ENCODE data around the gene EXD3.

Gene EXD3

DNA sequence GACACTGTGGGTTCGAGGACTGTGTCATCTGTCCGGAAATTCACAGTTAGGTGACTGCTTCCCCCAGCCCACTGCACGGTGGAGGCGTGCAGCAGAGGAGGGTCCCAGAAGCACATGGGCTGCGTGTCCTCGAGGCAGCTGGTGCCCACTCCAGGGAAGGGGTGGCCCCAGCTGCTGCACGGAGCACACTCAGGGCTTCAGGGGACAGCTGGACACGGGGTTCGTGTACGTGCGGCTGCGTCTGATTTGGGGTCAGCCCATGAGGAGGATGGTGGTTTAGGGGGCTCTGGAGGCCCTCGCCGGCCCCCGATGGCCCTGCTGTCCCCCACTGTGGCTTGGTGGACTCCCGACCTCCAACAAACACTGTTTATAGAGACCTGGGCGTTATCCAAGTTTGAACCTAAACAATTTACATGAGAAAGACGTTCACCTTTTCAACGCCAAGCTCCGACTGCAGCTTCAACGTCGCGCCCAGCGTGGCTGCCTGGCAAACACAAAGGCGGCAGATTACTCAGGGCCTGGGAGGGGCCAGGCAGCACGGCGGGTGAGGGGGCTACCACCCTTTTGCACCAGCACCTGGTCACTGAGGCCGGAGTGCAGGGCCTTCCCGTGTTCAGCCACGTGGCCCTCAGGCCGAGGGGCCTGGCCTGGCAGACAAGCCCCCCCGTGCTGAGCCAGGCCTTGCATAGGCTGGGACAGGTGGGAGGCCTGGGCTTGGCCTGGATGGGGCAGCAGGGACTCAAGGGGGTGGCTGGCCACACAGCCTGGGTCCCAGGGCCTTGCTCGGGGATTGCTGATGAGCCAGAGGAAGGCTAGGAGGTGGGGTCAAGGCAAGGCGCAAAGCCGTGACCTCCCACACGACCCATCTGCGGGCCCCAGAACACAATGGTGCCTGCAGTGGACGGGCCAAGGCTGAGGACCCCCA lies 55.2 kb downstream of the EXD3 start:
- TF ChIP-seq ZBTB7A (IDR thresholded peaks at IDR 0.05; ENCODE audit: low read depth) (no peak), TEAD4 (IDR thresholded peaks at IDR 0.05) (no peak), FOXM1 (IDR thresholded peaks at IDR 0.05; ENCODE audit: borderline replicate concordance, low read depth) (no peak), NFIC (IDR thresholded peaks at IDR 0.05) (no peak), YY1 (IDR thresholded peaks at IDR 0.05; ENCODE audit: low read depth) (no peak), TAF1 (IDR thresholded peaks at IDR 0.05; ENCODE audit: low read depth) (no peak), CREB1 (IDR thresholded peaks at IDR 0.05; ENCODE audit: low read depth) (no peak), RAD21 (IDR thresholded peaks at IDR 0.05; ENCODE audit: low read depth) (no peak), TCF12 (IDR thresholded peaks at IDR 0.05; ENCODE audit: low read depth) (no peak), CEBPB (IDR thresholded peaks at IDR 0.05) (no peak), EP300 (IDR thresholded peaks at IDR 0.05; ENCODE audit: borderline replicate concordance) (no peak), EGR1 (IDR thresholded peaks at IDR 0.05) (no peak)
- TF ChIP-seq, protein P1, sequence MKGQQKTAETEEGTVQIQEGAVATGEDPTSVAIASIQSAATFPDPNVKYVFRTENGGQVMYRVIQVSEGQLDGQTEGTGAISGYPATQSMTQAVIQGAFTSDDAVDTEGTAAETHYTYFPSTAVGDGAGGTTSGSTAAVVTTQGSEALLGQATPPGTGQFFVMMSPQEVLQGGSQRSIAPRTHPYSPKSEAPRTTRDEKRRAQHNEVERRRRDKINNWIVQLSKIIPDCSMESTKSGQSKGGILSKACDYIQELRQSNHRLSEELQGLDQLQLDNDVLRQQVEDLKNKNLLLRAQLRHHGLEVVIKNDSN (IDR thresholded peaks at IDR 0.05) = no peak
- TF ChIP-seq, protein P2, sequence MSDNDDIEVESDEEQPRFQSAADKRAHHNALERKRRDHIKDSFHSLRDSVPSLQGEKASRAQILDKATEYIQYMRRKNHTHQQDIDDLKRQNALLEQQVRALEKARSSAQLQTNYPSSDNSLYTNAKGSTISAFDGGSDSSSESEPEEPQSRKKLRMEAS (IDR thresholded peaks at IDR 0.05) = no peak
- TF ChIP-seq, protein P3, sequence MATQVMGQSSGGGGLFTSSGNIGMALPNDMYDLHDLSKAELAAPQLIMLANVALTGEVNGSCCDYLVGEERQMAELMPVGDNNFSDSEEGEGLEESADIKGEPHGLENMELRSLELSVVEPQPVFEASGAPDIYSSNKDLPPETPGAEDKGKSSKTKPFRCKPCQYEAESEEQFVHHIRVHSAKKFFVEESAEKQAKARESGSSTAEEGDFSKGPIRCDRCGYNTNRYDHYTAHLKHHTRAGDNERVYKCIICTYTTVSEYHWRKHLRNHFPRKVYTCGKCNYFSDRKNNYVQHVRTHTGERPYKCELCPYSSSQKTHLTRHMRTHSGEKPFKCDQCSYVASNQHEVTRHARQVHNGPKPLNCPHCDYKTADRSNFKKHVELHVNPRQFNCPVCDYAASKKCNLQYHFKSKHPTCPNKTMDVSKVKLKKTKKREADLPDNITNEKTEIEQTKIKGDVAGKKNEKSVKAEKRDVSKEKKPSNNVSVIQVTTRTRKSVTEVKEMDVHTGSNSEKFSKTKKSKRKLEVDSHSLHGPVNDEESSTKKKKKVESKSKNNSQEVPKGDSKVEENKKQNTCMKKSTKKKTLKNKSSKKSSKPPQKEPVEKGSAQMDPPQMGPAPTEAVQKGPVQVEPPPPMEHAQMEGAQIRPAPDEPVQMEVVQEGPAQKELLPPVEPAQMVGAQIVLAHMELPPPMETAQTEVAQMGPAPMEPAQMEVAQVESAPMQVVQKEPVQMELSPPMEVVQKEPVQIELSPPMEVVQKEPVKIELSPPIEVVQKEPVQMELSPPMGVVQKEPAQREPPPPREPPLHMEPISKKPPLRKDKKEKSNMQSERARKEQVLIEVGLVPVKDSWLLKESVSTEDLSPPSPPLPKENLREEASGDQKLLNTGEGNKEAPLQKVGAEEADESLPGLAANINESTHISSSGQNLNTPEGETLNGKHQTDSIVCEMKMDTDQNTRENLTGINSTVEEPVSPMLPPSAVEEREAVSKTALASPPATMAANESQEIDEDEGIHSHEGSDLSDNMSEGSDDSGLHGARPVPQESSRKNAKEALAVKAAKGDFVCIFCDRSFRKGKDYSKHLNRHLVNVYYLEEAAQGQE (IDR thresholded peaks at IDR 0.05; ENCODE audit: low read depth) = no peak

DNA sequence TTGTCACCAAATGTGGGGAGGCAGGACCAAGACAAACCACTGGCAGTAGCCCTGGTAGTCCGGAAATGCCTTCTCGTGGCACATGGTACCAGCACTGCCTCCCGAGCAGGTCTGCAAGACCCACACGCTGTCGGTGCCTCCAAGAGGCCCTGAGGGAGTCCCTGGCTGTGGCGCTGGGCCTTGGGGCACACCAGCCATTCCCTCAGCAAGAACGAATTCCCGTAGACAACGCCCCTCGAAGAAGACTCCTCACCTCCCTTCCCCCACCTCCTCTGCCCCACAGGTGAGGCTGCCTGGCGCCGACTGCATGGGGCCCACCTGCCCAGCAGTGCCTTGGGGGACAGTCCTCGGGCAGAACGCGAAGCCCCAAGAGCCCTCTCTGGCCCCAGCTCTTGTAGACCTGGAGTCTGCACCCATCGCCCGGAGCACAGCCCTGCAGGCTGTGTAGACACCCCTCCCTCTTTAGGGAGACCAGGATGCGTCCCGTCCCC lies 56.0 kb downstream of the EXD3 start:
- TF ChIP-seq FOXM1 (IDR thresholded peaks at IDR 0.05; ENCODE audit: borderline replicate concordance, low read depth) = no peak
- no peak for TF ChIP-seq YY1 (IDR thresholded peaks at IDR 0.05; ENCODE audit: low read depth)
- no peak for TF ChIP-seq RAD21 (IDR thresholded peaks at IDR 0.05; ENCODE audit: low read depth)
- TF ChIP-seq, protein P3 (IDR thresholded peaks at IDR 0.05; ENCODE audit: low read depth) = no peak
- TF ChIP-seq TEAD4 (IDR thresholded peaks at IDR 0.05) = no peak

DNA sequence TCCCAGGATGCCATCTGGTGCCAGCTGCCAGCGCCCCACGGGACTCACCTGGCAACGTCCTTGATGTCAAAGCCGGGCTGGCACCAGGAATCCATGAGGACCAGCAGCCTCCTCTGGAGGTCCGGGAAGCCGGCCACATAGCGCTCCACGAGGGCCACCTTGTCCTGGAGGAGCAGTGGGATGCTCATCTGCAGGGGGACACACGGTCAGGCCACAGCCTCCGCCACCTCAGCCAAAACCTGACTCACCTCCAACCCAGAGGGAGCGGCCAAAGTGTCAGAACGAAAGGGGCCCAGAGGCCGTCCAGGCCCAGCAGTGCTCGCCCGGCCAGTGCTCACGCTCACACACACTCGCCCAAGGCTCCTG lies 56.5 kb downstream of the EXD3 start:
- TF ChIP-seq NFIC (IDR thresholded peaks at IDR 0.05) = no peak
- TF ChIP-seq, protein P2 (IDR thresholded peaks at IDR 0.05) = no peak
- no peak for TF ChIP-seq YY1 (IDR thresholded peaks at IDR 0.05; ENCODE audit: low read depth)
- no peak for TF ChIP-seq ZBTB7A (IDR thresholded peaks at IDR 0.05; ENCODE audit: low read depth)
- no peak for TF ChIP-seq TCF12 (IDR thresholded peaks at IDR 0.05; ENCODE audit: low read depth)
- TF ChIP-seq EP300 (IDR thresholded peaks at IDR 0.05; ENCODE audit: borderline replicate concordance) = no peak
- no peak for TF ChIP-seq RAD21 (IDR thresholded peaks at IDR 0.05; ENCODE audit: low read depth)
- TF ChIP-seq TEAD4 (IDR thresholded peaks at IDR 0.05) = no peak
- no peak for TF ChIP-seq CREB1 (IDR thresholded peaks at IDR 0.05; ENCODE audit: low read depth)

DNA sequence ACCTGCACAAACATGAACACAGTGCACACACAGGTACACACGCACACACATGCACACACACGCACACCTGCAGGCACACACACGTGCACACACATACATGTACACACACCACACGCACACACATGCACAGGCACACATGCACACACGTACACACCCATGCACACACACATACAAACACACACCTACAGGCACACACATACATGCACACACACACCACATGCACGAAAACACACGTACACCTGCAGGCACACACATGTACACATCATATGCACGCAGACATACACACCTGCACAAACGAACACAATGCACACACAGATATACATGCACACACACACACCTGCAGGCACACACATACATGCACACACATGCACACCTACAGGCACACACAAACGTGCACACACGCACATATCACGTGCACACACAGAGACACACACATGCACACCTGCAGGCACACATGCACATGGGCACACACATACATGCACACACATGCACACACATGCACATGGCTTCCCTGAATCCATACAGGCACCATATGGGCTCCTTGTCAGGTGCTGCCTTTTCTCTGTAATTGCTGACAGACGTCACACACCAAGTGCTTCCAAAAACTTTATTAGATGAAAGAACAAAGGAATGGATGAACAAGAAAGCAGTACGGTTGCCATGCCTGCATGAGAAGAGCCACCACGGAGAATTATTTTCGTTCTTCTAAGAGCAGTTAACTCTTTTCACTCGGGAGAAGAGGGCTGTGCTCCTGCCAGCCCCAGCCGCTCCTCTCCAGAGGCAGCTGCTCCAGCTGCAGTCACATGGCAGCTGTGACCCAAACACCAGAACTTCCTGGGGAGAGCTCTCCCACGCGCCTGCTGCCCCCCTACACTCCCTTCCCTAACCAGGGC lies 57.2 kb downstream of the EXD3 start:
- TF ChIP-seq TAF1 (IDR thresholded peaks at IDR 0.05; ENCODE audit: low read depth) = no peak
- no peak for TF ChIP-seq TCF12 (IDR thresholded peaks at IDR 0.05; ENCODE audit: low read depth)
- TF ChIP-seq NFIC (IDR thresholded peaks at IDR 0.05) = no peak
- TF ChIP-seq CREB1 (IDR thresholded peaks at IDR 0.05; ENCODE audit: low read depth) = no peak
- TF ChIP-seq, protein P3 (IDR thresholded peaks at IDR 0.05; ENCODE audit: low read depth) = no peak
- no peak for TF ChIP-seq EGR1 (IDR thresholded peaks at IDR 0.05)
- TF ChIP-seq EP300 (IDR thresholded peaks at IDR 0.05; ENCODE audit: borderline replicate concordance) = no peak
- TF ChIP-seq CEBPB (IDR thresholded peaks at IDR 0.05) = no peak
- no peak for TF ChIP-seq ZBTB7A (IDR thresholded peaks at IDR 0.05; ENCODE audit: low read depth)
- TF ChIP-seq, protein P2 (IDR thresholded peaks at IDR 0.05) = no peak
- no peak for TF ChIP-seq TEAD4 (IDR thresholded peaks at IDR 0.05)
- TF ChIP-seq YY1 (IDR thresholded peaks at IDR 0.05; ENCODE audit: low read depth) = no peak
- no peak for TF ChIP-seq FOXM1 (IDR thresholded peaks at IDR 0.05; ENCODE audit: borderline replicate concordance, low read depth)
- TF ChIP-seq RAD21 (IDR thresholded peaks at IDR 0.05; ENCODE audit: low read depth) = no peak

Data from Ishikawa (cell line).